Sigmoid colon (tissue), 7 donors: ENCODE data around the gene RASSF5. TPM values are rescaled to one million over a fixed set of nuclear protein-coding genes. Genes with fewer than 3 reads are reported as not detected.

Experiments used
- DNase-seq: peaks from one replicate; pipeline ENCODE4 v3.0.0-alpha.2; 2019
- H3K27ac ChIP-seq, 4 donors: fragments of 200-600 bp; sonication (generic); one replicate each; pipeline ENCODE4 v1.5.1; 2016 to 2019; ENCODE audit warnings: mild to moderate bottlenecking in 1 of 4
- H3K27me3 ChIP-seq, 3 donors: fragments of 200-600 bp; sonication (generic); one replicate each; pipeline ENCODE4 v1.5.1; 2019; ENCODE audit warnings: mild to moderate bottlenecking in 1 of 3
- H3K36me3 ChIP-seq, 4 donors: fragments of 200-600 bp; sonication (generic); one replicate each; pipeline ENCODE4 v1.5.1; 2016 to 2019
- H3K4me1 ChIP-seq, 4 donors: fragments of 200-600 bp; sonication (generic); one replicate each; pipeline ENCODE4 v1.5.1; 2017 to 2019
- H3K4me3 ChIP-seq, 4 donors: fragments of 200-600 bp; sonication (generic); one replicate each; pipeline ENCODE4 v1.5.1; 2017 to 2019; ENCODE audit warnings: mild to moderate bottlenecking in 2 of 4, moderate library complexity in 1 of 4
- H3K9me3 ChIP-seq, 4 donors: fragments of 200-600 bp in 3 of 4; sonication (generic) in 3 of 4; one replicate each; pipeline versions ENCODE4 v1.5.1 to v1.6.1; 2013 to 2019
- EP300 ChIP-seq, 4 donors: sonication (generic); formaldehyde crosslinking; IDR thresholded peaks; one replicate each; pipeline ENCODE4 v1.6.1; 2017; ENCODE audit warnings: antibody characterized with exemption in 4 of 4
- POLR2A ChIP-seq, 2 donors: fragments of 450-650 bp; IDR thresholded peaks; one replicate each; pipeline ENCODE4 v1.6.1; 2016; ENCODE audit warnings: antibody characterized with exemption in 2 of 2, mild to moderate bottlenecking in 2 of 2, moderate library complexity in 2 of 2
- POLR2AphosphoS5 ChIP-seq, 4 donors: sonication (generic); formaldehyde crosslinking; IDR thresholded peaks; one replicate each; pipeline ENCODE4 v1.6.1; 2017; ENCODE audit warnings: antibody characterized with exemption in 4 of 4
- WGBS, 2 donors: extraction: QIAGEN DNeasy Blood & Tissue Kit; methylation state at CpG; one replicate each; pipeline ENCODE4 v1.1.7; 2013; 5-methylcytosine and 5-hydroxymethylcytosine counted together
- intact Hi-C: fragments of 100-400 bp; cut with DNase I; formaldehyde crosslinking; loops from one replicate; pipeline ENCODE4 v1.15.1; 2023
- polyA plus RNA-seq, 3 donors: library from polyadenylated mRNA; stranded (reverse); fragments of 200-250 nt; gene quantifications; one replicate each; pipeline ENCODE4 v1.2.3, GENCODE V29; 2013
- total RNA-seq, 4 donors: library from RNA; depleted of rRNA; stranded (reverse); fragments of >200 nt; gene quantifications; one replicate each; pipeline ENCODE4 v1.1.0, GENCODE V29; 2016
- TF ChIP-seq, protein P1 (sequence below), 4 experiments: fragments of 450-650 bp in 3 of 4; fragments of 200-600 bp in 1 of 4; IDR thresholded peaks; one replicate each; pipeline ENCODE4 v1.5.1; 2016 to 2019; ENCODE audit warnings: antibody characterized with exemption in 4 of 4, mild to moderate bottlenecking in 3 of 4, moderate library complexity in 2 of 4
- donor health status: healthy with polysubstance abuse.
- donor health status: Bipolar disorder and iron deficiency.
- donor health status: healthy.

Gene RASSF5
- total and polyA plus RNA-seq, 7 donors, result 2.5 to 25.9 (median 4.3) TPM

- H3K4me1 ChIP-seq, result peaks cover 0 to 47% (median 32%) of the 10 kb centered on the region in 4 donors
- TF ChIP-seq POLR2AphosphoS5 (IDR thresholded peaks at IDR 0.05) (no peak), EP300 (IDR thresholded peaks at IDR 0.05) (no peak), POLR2A (IDR thresholded peaks at IDR 0.05) (no peak)
- TF ChIP-seq, protein P1, sequence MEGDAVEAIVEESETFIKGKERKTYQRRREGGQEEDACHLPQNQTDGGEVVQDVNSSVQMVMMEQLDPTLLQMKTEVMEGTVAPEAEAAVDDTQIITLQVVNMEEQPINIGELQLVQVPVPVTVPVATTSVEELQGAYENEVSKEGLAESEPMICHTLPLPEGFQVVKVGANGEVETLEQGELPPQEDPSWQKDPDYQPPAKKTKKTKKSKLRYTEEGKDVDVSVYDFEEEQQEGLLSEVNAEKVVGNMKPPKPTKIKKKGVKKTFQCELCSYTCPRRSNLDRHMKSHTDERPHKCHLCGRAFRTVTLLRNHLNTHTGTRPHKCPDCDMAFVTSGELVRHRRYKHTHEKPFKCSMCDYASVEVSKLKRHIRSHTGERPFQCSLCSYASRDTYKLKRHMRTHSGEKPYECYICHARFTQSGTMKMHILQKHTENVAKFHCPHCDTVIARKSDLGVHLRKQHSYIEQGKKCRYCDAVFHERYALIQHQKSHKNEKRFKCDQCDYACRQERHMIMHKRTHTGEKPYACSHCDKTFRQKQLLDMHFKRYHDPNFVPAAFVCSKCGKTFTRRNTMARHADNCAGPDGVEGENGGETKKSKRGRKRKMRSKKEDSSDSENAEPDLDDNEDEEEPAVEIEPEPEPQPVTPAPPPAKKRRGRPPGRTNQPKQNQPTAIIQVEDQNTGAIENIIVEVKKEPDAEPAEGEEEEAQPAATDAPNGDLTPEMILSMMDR (IDR thresholded peaks at IDR 0.05), result no peak
- WGBS, 2 donors, result 27 to 28% methylated on average over 14 of the region's 14 CpGs
- peak overlapping the region; percentile 56 to 78 (median 68) for H3K27ac ChIP-seq
- intact Hi-C loops, result no loop called here
- no peaks in the 10 kb centered on the region for H3K36me3 ChIP-seq
- H3K4me3 ChIP-seq, result peak overlapping the region; percentile 28 to 65 (median 55)
- no peaks in the 10 kb centered on the region for H3K27me3 ChIP-seq
- no peak for DNase-seq
- H3K9me3 ChIP-seq, result no peaks in the 10 kb centered on the region
Observed at GRCh38 chr1:206557636-206558473, 50.5 kb downstream of the RASSF5 start.

DNA sequence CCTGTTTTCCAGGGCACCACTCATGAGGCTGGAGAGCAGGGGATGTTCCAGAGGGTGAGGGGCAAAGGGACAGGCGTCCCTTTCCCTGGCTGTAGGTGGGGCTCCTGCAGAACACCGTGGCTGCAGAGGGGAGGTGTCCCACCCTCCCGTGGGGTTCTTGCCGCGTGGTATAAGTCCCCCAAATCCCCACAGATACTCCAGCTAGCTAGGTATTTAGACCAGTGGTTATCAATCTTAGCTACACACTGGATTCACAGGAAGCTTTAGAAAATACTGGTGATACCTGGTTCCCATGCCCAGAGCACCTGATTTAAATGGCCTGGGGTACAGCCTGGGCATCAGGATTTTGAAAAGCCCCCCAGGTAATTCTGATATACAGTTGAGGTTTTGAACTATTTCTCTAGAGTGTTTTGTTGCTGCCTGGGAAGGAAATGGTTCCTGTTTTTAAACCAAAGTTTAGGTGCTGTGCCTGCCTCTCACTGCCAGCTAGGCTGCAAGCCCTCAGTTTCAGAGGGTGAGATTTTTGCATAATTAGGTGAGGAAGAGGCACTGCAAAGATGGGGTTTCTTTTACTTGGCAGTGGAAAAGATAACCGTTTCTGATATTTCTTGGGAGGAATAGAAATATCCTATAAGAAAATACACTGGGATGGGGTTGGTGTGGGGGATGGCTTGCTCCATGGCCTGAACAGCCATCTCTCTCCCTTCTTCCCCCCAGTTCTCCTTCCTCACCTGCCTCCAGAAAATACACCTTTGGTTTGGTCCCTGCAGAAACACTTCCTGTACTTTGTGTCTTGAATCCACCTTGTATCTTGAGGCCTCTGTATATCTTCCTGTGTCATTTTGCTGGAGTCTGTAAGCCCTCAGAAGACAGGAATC is 51.7 kb downstream of the RASSF5 start:
- Histone ChIP-seq H3K27ac (peak overlapping the region in 2 of 4 donors; percentile 69 to 78), H3K27me3 (no peaks in the 10 kb centered on the region), H3K36me3 (no peaks in the 10 kb centered on the region), H3K4me1 (peaks cover 0 to 47% (median 32%) of the 10 kb centered on the region in 4 donors), H3K9me3 (no peaks in the 10 kb centered on the region), H3K4me3 (peak overlapping the region in 2 of 4 donors; percentile 18 to 59)
- intact Hi-C loops, result no loop called here
- TF ChIP-seq, protein P1 (IDR thresholded peaks at IDR 0.05), result no peak
- TF ChIP-seq POLR2A (IDR thresholded peaks at IDR 0.05), result no peak
- TF ChIP-seq EP300 (IDR thresholded peaks at IDR 0.05), result no peak
- no peak for TF ChIP-seq POLR2AphosphoS5 (IDR thresholded peaks at IDR 0.05)
- WGBS, 2 donors, result 37 to 56% methylated on average over 6 of the region's 6 CpGs
- no peak for DNase-seq

- peak overlapping the region in 1 of 4 donors; percentile 78 for H3K27ac ChIP-seq
- H3K9me3 ChIP-seq, result no peaks in the 10 kb centered on the region
- no peak for DNase-seq
- intact Hi-C loops, result no loop called here
- TF ChIP-seq, protein P1 (IDR thresholded peaks at IDR 0.05), result no peak
- TF ChIP-seq EP300 (IDR thresholded peaks at IDR 0.05), result no peak
- no peak overlapping the region for H3K4me3 ChIP-seq
- peaks cover 0 to 47% (median 32%) of the 10 kb centered on the region in 4 donors for H3K4me1 ChIP-seq
- no peaks in the 10 kb centered on the region for H3K36me3 ChIP-seq
- H3K27me3 ChIP-seq, result no peaks in the 10 kb centered on the region
- 45 to 47% methylated on average over 5 of the region's 5 CpGs for WGBS, 2 donors
Observed at GRCh38 chr1:206559672-206559995, 52.3 kb downstream of the RASSF5 start.

- Histone ChIP-seq H3K27ac (peak overlapping the region in 1 of 4 donors; percentile 78), H3K4me3 (no peak overlapping the region), H3K4me1 (peaks cover 0 to 42% (median 31%) of the 10 kb centered on the region in 4 donors), H3K36me3 (no peaks in the 10 kb centered on the region), H3K9me3 (no peaks in the 10 kb centered on the region), H3K27me3 (no peaks in the 10 kb centered on the region)
- no peak for DNase-seq
- no peak for TF ChIP-seq POLR2A (IDR thresholded peaks at IDR 0.05)
- TF ChIP-seq, protein P1 (IDR thresholded peaks at IDR 0.05), result no peak
- TF ChIP-seq POLR2AphosphoS5 (IDR thresholded peaks at IDR 0.05), result no peak
- no peak for TF ChIP-seq EP300 (IDR thresholded peaks at IDR 0.05)
- intact Hi-C loops, result no loop called here
- WGBS, 2 donors, result 52 to 54% methylated on average over 10 of the region's 10 CpGs
Observed at GRCh38 chr1:206560007-206560716, 52.8 kb downstream of the RASSF5 start.
